AG04450 (cell line): ENCODE measurements around the gene HOMER3. TPM values are rescaled to one million over a fixed set of nuclear protein-coding genes. Genes with fewer than 3 reads are reported as not detected.

Source experiments
- CTCF ChIA-PET: fragments of 300-600, 350-600 bp; formaldehyde crosslinking; extraction: SDS; loops from one replicate; lab custom pipeline; 2022; ENCODE audit warnings: antibody characterized with exemption, inconsistent platforms; lab: Charles Lee
- POLR2A ChIA-PET: fragments of 350-600 bp; formaldehyde crosslinking; extraction: SDS; loops from one replicate; lab custom pipeline; 2021; ENCODE audit warnings: antibody characterized with exemption, inconsistent platforms; lab: Yijun Ruan, JAX
- DNase-seq: peaks from one replicate; pipeline ENCODE4 v3.0.0-alpha.2; 2011; ENCODE audit warnings: low read depth, low spot score
- H3K27ac ChIP-seq: one replicate; pipeline ENCODE4 v1.5.1; 2012; ENCODE audit warnings: low read depth, low read length, control low read depth
- H3K27me3 ChIP-seq: one replicate; pipeline ENCODE4 v1.6.0; 2012; ENCODE audit warnings: low read length; ENCODE audit not compliant: control insufficient read depth, insufficient read depth
- H3K4me3 ChIP-seq: 2 replicates; pipeline ENCODE4 v1.5.1; 2011; ENCODE audit warnings: mild to moderate bottlenecking, low read depth, low read length, control low read depth
- H3K9me3 ChIP-seq: 2 replicates; pipeline ENCODE4 v1.5.1; 2012; ENCODE audit warnings: low read length; ENCODE audit not compliant: control insufficient read depth, insufficient read depth
- CTCF ChIP-seq: IDR thresholded peaks from 2 replicates; pipeline ENCODE4 v1.5.1; 2011; ENCODE audit warnings: low read depth, low read length, control low read depth, inconsistent platforms
- polyA plus RNA-seq: library from polyadenylated mRNA; depleted of rRNA; stranded (reverse); fragments of >200 nt; gene quantifications from 2 replicates; pipeline ENCODE4 v1.2.3, GENCODE V29; 2011

Gene HOMER3
- polyA plus RNA-seq, 1 experiment = 29.0 TPM

- TF ChIP-seq CTCF = peak; percentile 32; the same call in 1 of the 2 replicates
- Histone ChIP-seq H3K9me3 (no peaks in the 10 kb centered on the region; the same call in 1 of the 2 replicates), H3K4me3 (peak overlapping the region; percentile 55), H3K27me3 (peaks cover 26% of the 10 kb centered on the region), H3K27ac (no peak overlapping the region)
- POLR2A ChIA-PET = interaction anchor here (1.3 to 1.5 kb wide), 2 partner anchors 24 kb away, joined by 5 to 6 read pairs; partner anchors contain the start of genes COPE and DDX49
- CTCF ChIA-PET = interaction anchor here (0.7 to 0.9 kb wide), 2 partner anchors 16 to 91 kb away, joined by 3 read pairs; no protein-coding TSS in a partner anchor
- DNase-seq = no peak
Observed at GRCh38 chr19:18895038-18895823, 45.8 kb downstream of the HOMER3 start.

- DNase-seq = no peak
- Histone ChIP-seq H3K27ac (no peak overlapping the region), H3K9me3 (no peaks in the 10 kb centered on the region; the same call in 1 of the 2 replicates), H3K4me3 (peak overlapping the region; percentile 55), H3K27me3 (peaks cover 28% of the 10 kb centered on the region)
- POLR2A ChIA-PET = interaction anchor here (0.5 to 1.5 kb wide), 2 partner anchors 25 to 1499 kb away, joined by 3 to 6 read pairs; partner anchors contain the start of genes COPE and DDX49
- TF ChIP-seq CTCF = no peak
- CTCF ChIA-PET = interaction anchor here (0.7 to 0.9 kb wide), 2 partner anchors 17 to 92 kb away, joined by 3 read pairs; no protein-coding TSS in a partner anchor
Observed at GRCh38 chr19:18894254-18895037, 46.6 kb downstream of the HOMER3 start.

GRCh38 chr19:18893587-18894253 lies 47.3 kb downstream of the HOMER3 start:
- no peak overlapping the region for H3K27ac ChIP-seq
- TF ChIP-seq CTCF = no peak
- POLR2A ChIA-PET = interaction anchor here (0.5 to 1.5 kb wide), 2 partner anchors 26 to 1498 kb away, joined by 3 to 6 read pairs; partner anchors contain the start of genes COPE and DDX49

GRCh38 chr19:18889949-18890745 lies 50.9 kb downstream of the HOMER3 start:
- CTCF ChIA-PET = interaction anchor here (0.6 kb wide), 1 partner anchor 23 kb away, joined by 3 read pairs; no protein-coding TSS in a partner anchor
- peaks cover 28% of the 10 kb centered on the region for H3K27me3 ChIP-seq
- H3K4me3 ChIP-seq = no peak overlapping the region
- DNase-seq = no peak
- no peak for TF ChIP-seq CTCF
- POLR2A ChIA-PET = interaction anchor here (0.6 kb wide), 1 partner anchor 29 kb away, joined by 5 read pairs; the partner anchor contains the start of gene DDX49
- no peaks in the 10 kb centered on the region; the same call in 1 of the 2 replicates for H3K9me3 ChIP-seq
- H3K27ac ChIP-seq = no peak overlapping the region

More at GRCh38 chr19:18893587-18894253, 47.3 kb downstream of the HOMER3 start:
- CTCF ChIA-PET = no interaction called here
- Histone ChIP-seq H3K27me3 (peaks cover 28% of the 10 kb centered on the region), H3K9me3 (no peaks in the 10 kb centered on the region; the same call in 1 of the 2 replicates), H3K4me3 (no peak overlapping the region)
- DNase-seq = no peak
